NCI-H510A treated with DMSO at 0.1 percent for 48 hours (cell line): ENCODE data around the gene AXIN1.
"Not testable (repeated sequence)": the region's sequence is repeated elsewhere in the genome, so short reads cannot be mapped to it uniquely, and the experiment has no call there.

Source experiments
- DNase-seq: peaks from one replicate; lab custom pipeline; 2025; lab: John Stamatoyannopoulos, UW

The AXIN1 gene

GRCh38 chr16:352547-353403 is at the start of gene AXIN1:
Gene AXIN1 (minus strand): TSS chr16:352723. CDS start chr16:347025, 5,698 bp downstream.
- peak; percentile 85 for DNase-seq

GRCh38 chr16:401468-402348 is 49.2 kb upstream of the AXIN1 start, which contains the start of gene DECR2:
Gene DECR2 (plus strand): TSS chr16:401885. CDS start chr16:401964, 79 bp downstream.
- peak; percentile 69 for DNase-seq

- DNase-seq = no peak
Observed at GRCh38 chr16:400061-400591, 47.6 kb upstream of the AXIN1 start.

- DNase-seq = no peak
Observed at GRCh38 chr16:399340-400019, 47.0 kb upstream of the AXIN1 start.

GRCh38 chr16:398561-399339 is 46.2 kb upstream of the AXIN1 start:
- DNase-seq = no peak

- no peak for DNase-seq
Observed at GRCh38 chr16:397736-398332, 45.3 kb upstream of the AXIN1 start.

GRCh38 chr16:397135-397661 is 44.7 kb upstream of the AXIN1 start, which contains the start of gene NME4:
Gene NME4 (plus strand): TSS chr16:397199. CDS start chr16:397223, 24 bp downstream.
- no peak for DNase-seq

GRCh38 chr16:396605-397004 is 44.1 kb upstream of the AXIN1 start:
- DNase-seq = no peak

GRCh38 chr16:396199-396598 is 43.7 kb upstream of the AXIN1 start:
- DNase-seq = peak; percentile 49

- no peak for DNase-seq
Observed at GRCh38 chr16:392450-393030, 40.0 kb upstream of the AXIN1 start.

- no peak for DNase-seq
Observed at GRCh38 chr16:391885-392335, 39.4 kb upstream of the AXIN1 start.

GRCh38 chr16:389352-389751 is 36.8 kb upstream of the AXIN1 start:
- no peak for DNase-seq

- not testable (repeated sequence) for DNase-seq
Observed at GRCh38 chr16:387761-388666, 35.5 kb upstream of the AXIN1 start.

- DNase-seq = no peak
Observed at GRCh38 chr16:386641-387156, 34.2 kb upstream of the AXIN1 start.

GRCh38 chr16:383326-384051 is 31.0 kb upstream of the AXIN1 start:
- DNase-seq = peak; percentile 29

- peak; percentile 21 for DNase-seq
Observed at GRCh38 chr16:381789-382717, 29.5 kb upstream of the AXIN1 start, which contains the start of gene PGAP6. Gene PGAP6 (minus strand): TSS chr16:381978. CDS start chr16:381821, 157 bp downstream.
